ENCODE results near the gene ZNF773. TPM values are rescaled to one million over a fixed set of nuclear protein-coding genes. Genes with fewer than 3 reads are reported as not detected.
"Not testable (repeated sequence)": the region's sequence is repeated elsewhere in the genome, so short reads cannot be mapped to it uniquely, and the experiment has no call there.

The ZNF773 gene
- total RNA-seq, 1 experiment from 2014 or later, result 12.1 TPM

GRCh38 chr19:57511484-57511883, 11.7 kb downstream of the ZNF773 start:
- no peak overlapping the region for H3K4me3 ChIP-seq
- no peak for DNase-seq
- CTCF ChIA-PET, result no interaction called here
- no peaks in the 10 kb centered on the region for H3K79me2 ChIP-seq (ENCODE audit: low read depth)
- no peak overlapping the region for H3K27ac ChIP-seq
- no TSS peak for BruUV-seq (replicated peaks)
- H3K4me2 ChIP-seq, result no peak overlapping the region
- H3F3A ChIP-seq (ENCODE audit: insufficient read depth, low read depth), result no peaks in the 10 kb centered on the region; the same call in 1 of the 2 replicates
- no peaks in the 10 kb centered on the region for H4K20me1 ChIP-seq (ENCODE audit: insufficient read depth)
- H3K9me3 ChIP-seq (ENCODE audit: insufficient read depth, low read depth), result peaks cover 32% of the 10 kb centered on the region
- no peaks in the 10 kb centered on the region for H3K27me3 ChIP-seq (ENCODE audit: insufficient read depth, low read depth)
- H2AFZ ChIP-seq, result no peak overlapping the region
- intact Hi-C loops (cut with micrococcal nuclease; ENCODE audit: unreplicated experiment), result no loop called here
- POLR2A ChIA-PET (ENCODE audit: unreplicated experiment), result no interaction called here
- no peaks in the 10 kb centered on the region for H3K9me2 ChIP-seq (ENCODE audit: insufficient read depth)
- TF ChIP-seq CTCF (conservative IDR thresholded peaks at IDR 0.05) (no peak), EZH2 (IDR thresholded peaks at IDR 0.05; ENCODE audit: low read depth) (no peak)
- H3K4me1 ChIP-seq (replicated peaks; ENCODE audit: insufficient read depth), result no peaks in the 10 kb centered on the region
- H3K36me3 ChIP-seq (ENCODE audit: low read depth), result peaks cover 25% of the 10 kb centered on the region

GRCh38 chr19:57512845-57513244, 13.1 kb downstream of the ZNF773 start:
- TF ChIP-seq EZH2 (IDR thresholded peaks at IDR 0.05; ENCODE audit: low read depth), result no peak
- TF ChIP-seq CTCF (conservative IDR thresholded peaks at IDR 0.05), result no peak

GRCh38 chr19:57515255-57515654, 15.5 kb downstream of the ZNF773 start:
- Histone ChIP-seq H3K4me2 (no peak overlapping the region), H3K9me3 (ENCODE audit: insufficient read depth, low read depth) (peaks cover 21% of the 10 kb centered on the region), H2AFZ (no peak overlapping the region), H3K27ac (no peak overlapping the region), H3K79me2 (ENCODE audit: low read depth) (no peaks in the 10 kb centered on the region), H3F3A (ENCODE audit: insufficient read depth, low read depth) (no peaks in the 10 kb centered on the region), H4K20me1 (ENCODE audit: insufficient read depth) (no peaks in the 10 kb centered on the region), H3K36me3 (ENCODE audit: low read depth) (0 out of 2 replicates have a peak, but pooled peaks cover 4% of the 10 kb centered on the region), H3K4me3 (no peak overlapping the region), H3K4me1 (replicated peaks; ENCODE audit: insufficient read depth) (no peaks in the 10 kb centered on the region), H3K27me3 (ENCODE audit: insufficient read depth, low read depth) (no peaks in the 10 kb centered on the region), H3K9me2 (ENCODE audit: insufficient read depth) (no peaks in the 10 kb centered on the region)
- CTCF ChIA-PET, result no interaction called here
- BruUV-seq (replicated peaks), result no TSS peak
- POLR2A ChIA-PET (ENCODE audit: unreplicated experiment), result interaction anchor here (0.6 kb wide), 1 partner anchor 16 kb away, joined by 4 read pairs; the partner anchor contains the start of gene ZNF773
- intact Hi-C loops (cut with micrococcal nuclease; ENCODE audit: unreplicated experiment), result no loop called here
- no peak for TF ChIP-seq EZH2 (IDR thresholded peaks at IDR 0.05; ENCODE audit: low read depth)
- no peak for TF ChIP-seq CTCF (conservative IDR thresholded peaks at IDR 0.05)
- no peak for DNase-seq

More at GRCh38 chr19:57512845-57513244, 13.1 kb downstream of the ZNF773 start:
- no peak overlapping the region for H3K4me3 ChIP-seq
- no TSS peak for BruUV-seq (replicated peaks)
- H3K4me2 ChIP-seq, result no peak overlapping the region
- peaks cover 21% of the 10 kb centered on the region for H3K9me3 ChIP-seq (ENCODE audit: insufficient read depth, low read depth)
- no peaks in the 10 kb centered on the region for H3K79me2 ChIP-seq (ENCODE audit: low read depth)
- no peaks in the 10 kb centered on the region for H3K9me2 ChIP-seq (ENCODE audit: insufficient read depth)
- DNase-seq, result no peak
- H4K20me1 ChIP-seq (ENCODE audit: insufficient read depth), result no peaks in the 10 kb centered on the region
- intact Hi-C loops (cut with micrococcal nuclease; ENCODE audit: unreplicated experiment), result no loop called here
- ChIA-PET POLR2A (ENCODE audit: unreplicated experiment) (no interaction called here), CTCF (no interaction called here)
- H3K36me3 ChIP-seq (ENCODE audit: low read depth), result peaks cover 13% of the 10 kb centered on the region; the same call in 1 of the 2 replicates
- H3K27me3 ChIP-seq (ENCODE audit: insufficient read depth, low read depth), result no peaks in the 10 kb centered on the region
- H3F3A ChIP-seq (ENCODE audit: insufficient read depth, low read depth), result no peaks in the 10 kb centered on the region
- no peaks in the 10 kb centered on the region for H3K4me1 ChIP-seq (replicated peaks; ENCODE audit: insufficient read depth)
- H2AFZ ChIP-seq, result no peak overlapping the region
- no peak overlapping the region for H3K27ac ChIP-seq

GRCh38 chr19:57518021-57518420, 18.3 kb downstream of the ZNF773 start:
- intact Hi-C loops (cut with micrococcal nuclease; ENCODE audit: unreplicated experiment); H2AFZ ChIP-seq; H3K4me2 ChIP-seq; H3K27me3 ChIP-seq (ENCODE audit: insufficient read depth, low read depth); CTCF ChIA-PET; H3K9me3 ChIP-seq (ENCODE audit: insufficient read depth, low read depth); H3K36me3 ChIP-seq (ENCODE audit: low read depth); POLR2A ChIA-PET (ENCODE audit: unreplicated experiment); H3K79me2 ChIP-seq (ENCODE audit: low read depth); H3K4me1 ChIP-seq (replicated peaks; ENCODE audit: insufficient read depth); H3K27ac ChIP-seq; H3K9me2 ChIP-seq (ENCODE audit: insufficient read depth); DNase-seq; H3F3A ChIP-seq (ENCODE audit: insufficient read depth, low read depth); H4K20me1 ChIP-seq (ENCODE audit: insufficient read depth); H3K4me3 ChIP-seq; BruUV-seq (replicated peaks): not testable (repeated sequence)

All from PC-9 (cell line).